ENCODE results near the gene VWC2.

- TF ChIP-seq POLR2A (IDR thresholded peaks at IDR 0.05) (no peak), CTCF (IDR thresholded peaks at IDR 0.05) (no peak)
Observed at GRCh38 chr7:49892481-49892880, 119.0 kb downstream of the VWC2 start.

Data from esophagus squamous epithelium (tissue), 4 donors.